Activated CD4-positive, alpha-beta memory T cell treated with anti-CD3 and anti-CD28 coated beads, Interleukin-2, amount 10 ng/mL, durations not matched to agents 7 days and 5 days (primary cell): ENCODE measurements around the gene LEAP2. TPM values are rescaled to one million over a fixed set of nuclear protein-coding genes. Genes with fewer than 3 reads are reported as not detected.
A peak's percentile ranks its signal among the peaks of the same experiment; 100 is the strongest.

Experiments used
- CTCF ChIA-PET: fragments of 350-600 bp; sonication (Branson Sonifier 250); formaldehyde crosslinking; loops from one replicate; lab custom pipeline; 2021; ENCODE audit warnings: antibody characterized with exemption, inconsistent platforms; lab: Charles Lee
- POLR2A ChIA-PET: fragments of 350-600 bp; sonication (Branson Sonifier 250); formaldehyde crosslinking; loops from one replicate; lab custom pipeline; 2021; ENCODE audit warnings: antibody characterized with exemption; lab: Charles Lee
- DNase-seq: peaks from one replicate; pipeline ENCODE4 v3.0.0-alpha.2; 2020
- H3K27ac Mint-ChIP-seq: one replicate; pipeline ENCODE4 v1.8.0; 2021; ENCODE audit warnings: mild to moderate bottlenecking, mixed read lengths
- H3K27me3 Mint-ChIP-seq: one replicate; pipeline ENCODE4 v1.8.0; 2021; ENCODE audit warnings: mixed read lengths
- H3K36me3 Mint-ChIP-seq: one replicate; pipeline ENCODE4 v1.8.0; 2021; ENCODE audit warnings: low read depth, mixed read lengths
- H3K4me1 Mint-ChIP-seq: one replicate; pipeline ENCODE4 v1.8.0; 2021; ENCODE audit warnings: mixed read lengths
- H3K4me3 Mint-ChIP-seq: one replicate; pipeline ENCODE4 v1.8.0; 2021; ENCODE audit warnings: mild to moderate bottlenecking, mixed read lengths
- H3K9me3 Mint-ChIP-seq: one replicate; pipeline ENCODE4 v1.8.0; 2021; ENCODE audit warnings: mixed read lengths
- total RNA-seq, 2 experiments: library from RNA; stranded (reverse); gene quantifications; one replicate each; pipeline ENCODE4 v1.2.3, GENCODE V29; 2021

Gene LEAP2
- 1 to 10 TPM; 2.5 to 3.2 TPM for total RNA-seq

DNA sequence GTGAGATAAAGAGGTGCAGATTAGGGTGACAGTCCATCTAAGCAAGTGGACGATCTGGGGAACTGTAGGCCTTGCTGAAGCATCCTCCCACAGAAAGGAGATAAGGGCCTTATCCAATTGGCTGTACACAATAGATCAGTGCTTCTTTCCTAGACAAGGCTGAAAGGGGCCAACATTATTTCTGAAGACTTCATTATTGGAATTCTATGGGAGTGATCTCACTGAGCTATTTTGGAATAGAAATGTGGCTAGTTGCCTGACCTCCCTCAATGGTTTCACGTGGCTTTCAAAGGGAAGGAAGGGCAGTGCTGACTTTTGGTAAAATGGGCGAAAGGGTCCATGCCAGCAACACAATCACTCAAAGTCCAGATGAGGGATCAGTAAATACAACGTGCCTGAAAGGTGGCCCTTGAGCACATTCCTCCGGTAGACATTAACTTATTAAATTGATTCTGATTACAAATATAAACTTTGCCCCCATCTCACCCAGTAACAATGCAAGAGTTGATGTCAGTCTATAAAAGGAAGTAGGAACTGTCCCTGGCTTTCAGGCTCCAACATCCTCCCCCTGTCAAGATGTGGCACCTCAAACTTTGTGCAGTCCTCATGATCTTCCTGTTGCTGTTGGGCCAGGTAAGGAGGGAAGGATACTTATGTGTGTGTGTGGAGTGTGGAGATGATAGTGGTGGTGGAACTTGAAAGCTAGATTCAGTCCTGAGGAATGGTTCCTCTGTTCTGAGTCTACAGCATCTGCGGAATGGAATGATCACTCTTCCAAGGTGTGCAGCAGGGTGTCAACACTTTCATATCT is at the start of gene LEAP2:
TSS of gene LEAP2 (plus strand) at position 550 of the 811 bp plus-strand sequence. CDS start at position 577, 27 bp downstream.
- DNase-seq, result no peak
- ChIA-PET POLR2A (interaction anchor here (1.4 kb wide), 1 partner anchor 10 kb away, joined by 4 read pairs; no protein-coding TSS in a partner anchor), CTCF (interaction anchor here (1.2 to 1.4 kb wide), 2 partner anchors 9 to 10 kb away, joined by 3 to 6 read pairs; no protein-coding TSS in a partner anchor)
- H3K4me3 Mint-ChIP-seq, result no peak within 1 kb of the TSS
- no peaks in the 10 kb centered on the region for H3K27me3 Mint-ChIP-seq
- no peaks in the 10 kb centered on the region for H3K9me3 Mint-ChIP-seq
- peaks cover 35% of the 10 kb centered on the region for H3K36me3 Mint-ChIP-seq
- peaks cover 5% of the 10 kb centered on the region for H3K4me1 Mint-ChIP-seq
- H3K27ac Mint-ChIP-seq, result no peak within 1 kb of the TSS

GRCh38 chr5:132824426-132824825 is 49.0 kb upstream of the LEAP2 start:
- H3K4me3 Mint-ChIP-seq, result no peak overlapping the region
- H3K4me1 Mint-ChIP-seq, result peaks cover 18% of the 10 kb centered on the region
- ChIA-PET POLR2A (interaction anchor here (1.2 to 1.4 kb wide), 2 partner anchors 228 to 328 kb away, joined by 4 read pairs; partner anchors contain the start of gene HSPA4), CTCF (no interaction called here)
- H3K36me3 Mint-ChIP-seq, result no peaks in the 10 kb centered on the region
- H3K27me3 Mint-ChIP-seq, result peaks cover 60% of the 10 kb centered on the region
- no peak overlapping the region for H3K27ac Mint-ChIP-seq
- DNase-seq, result no peak
- no peaks in the 10 kb centered on the region for H3K9me3 Mint-ChIP-seq

- peaks cover 17% of the 10 kb centered on the region for H3K4me1 Mint-ChIP-seq
- no peaks in the 10 kb centered on the region for H3K36me3 Mint-ChIP-seq
- ChIA-PET CTCF (interaction anchor here (0.7 kb wide), 1 partner anchor 41 kb away, joined by 8 read pairs; no protein-coding TSS in a partner anchor), POLR2A (interaction anchor here (1.4 kb wide), 1 partner anchor 227 kb away, joined by 4 read pairs; the partner anchor contains the start of gene HSPA4)
- no peak for DNase-seq
- H3K27ac Mint-ChIP-seq, result no peak overlapping the region
- peak overlapping the region; percentile 30 for H3K4me3 Mint-ChIP-seq
- H3K27me3 Mint-ChIP-seq, result peaks cover 60% of the 10 kb centered on the region
- no peaks in the 10 kb centered on the region for H3K9me3 Mint-ChIP-seq
Measured at GRCh38 chr5:132825033-132825833, 48.2 kb upstream of the LEAP2 start.

- CTCF ChIA-PET, result interaction anchor here (0.7 to 4.9 kb wide), 3 partner anchors 10 to 299 kb away, joined by 4 to 36 read pairs (median 8); no protein-coding TSS in a partner anchor
- H3K9me3 Mint-ChIP-seq, result no peaks in the 10 kb centered on the region
- no peak overlapping the region for H3K27ac Mint-ChIP-seq
- DNase-seq, result no peak
- no peak overlapping the region for H3K4me3 Mint-ChIP-seq
- peaks cover 58% of the 10 kb centered on the region for H3K27me3 Mint-ChIP-seq
- POLR2A ChIA-PET, result interaction anchor here (1.4 kb wide), 1 partner anchor 226 kb away, joined by 4 read pairs; the partner anchor contains the start of gene HSPA4
- H3K4me1 Mint-ChIP-seq, result peaks cover 14% of the 10 kb centered on the region
- no peaks in the 10 kb centered on the region for H3K36me3 Mint-ChIP-seq
Measured at GRCh38 chr5:132825834-132826391, 47.6 kb upstream of the LEAP2 start.

GRCh38 chr5:132826424-132827082 is 46.9 kb upstream of the LEAP2 start:
- ChIA-PET CTCF (interaction anchor here (0.9 to 4.9 kb wide), 2 partner anchors 11 to 300 kb away, joined by 4 to 36 read pairs; no protein-coding TSS in a partner anchor), POLR2A (no interaction called here)
- no peak overlapping the region for H3K4me3 Mint-ChIP-seq
- no peak for DNase-seq
- H3K4me1 Mint-ChIP-seq, result peaks cover 19% of the 10 kb centered on the region
- H3K27ac Mint-ChIP-seq, result no peak overlapping the region
- H3K27me3 Mint-ChIP-seq, result peaks cover 64% of the 10 kb centered on the region
- H3K9me3 Mint-ChIP-seq, result no peaks in the 10 kb centered on the region
- H3K36me3 Mint-ChIP-seq, result no peaks in the 10 kb centered on the region

- CTCF ChIA-PET, result interaction anchor here (1.0 to 5.2 kb wide), 7 partner anchors 8 to 442 kb away, joined by 3 to 36 read pairs (median 7); no protein-coding TSS in a partner anchor
- no peaks in the 10 kb centered on the region for H3K36me3 Mint-ChIP-seq
- DNase-seq, result no peak
Measured at GRCh38 chr5:132827943-132828673, 45.4 kb upstream of the LEAP2 start.

DNA sequence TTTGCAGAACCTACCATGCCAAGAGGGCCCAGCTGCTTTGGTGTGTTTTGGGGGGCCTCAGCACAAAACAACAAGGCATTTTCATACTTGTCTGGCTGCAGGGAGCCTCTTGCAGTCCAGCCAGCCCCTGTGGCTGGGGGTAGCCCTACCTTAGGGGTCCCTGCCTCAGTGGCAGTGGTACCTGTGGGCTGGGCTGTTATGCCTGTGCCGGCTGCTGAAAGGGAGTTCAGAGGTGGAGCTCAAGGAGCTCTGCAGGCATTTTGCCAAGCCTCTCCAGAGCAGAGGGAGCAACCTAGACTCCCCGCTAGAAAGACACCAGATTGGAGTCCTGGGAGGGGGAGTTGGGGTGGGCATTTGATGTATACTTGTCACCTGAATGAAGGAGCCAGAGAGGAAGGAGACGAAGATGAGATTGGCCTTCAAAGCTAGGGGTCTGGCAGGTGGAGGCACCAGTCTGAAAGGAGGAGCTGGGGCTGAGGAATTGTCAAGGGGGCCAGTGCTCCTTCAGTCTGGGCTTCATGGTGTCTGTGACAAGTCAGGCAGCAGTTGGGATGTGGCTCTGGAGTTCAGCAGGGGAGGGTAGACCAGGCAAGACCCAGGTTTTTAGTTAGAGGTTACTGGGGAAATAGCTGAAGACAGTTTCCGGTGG is 44.5 kb upstream of the LEAP2 start:
- Mint-ChIP-seq H3K27me3 (peaks cover 55% of the 10 kb centered on the region), H3K9me3 (no peaks in the 10 kb centered on the region), H3K36me3 (no peaks in the 10 kb centered on the region), H3K27ac (no peak overlapping the region), H3K4me3 (peak overlapping the region; percentile 79), H3K4me1 (peaks cover 17% of the 10 kb centered on the region)
- no peak for DNase-seq
- CTCF ChIA-PET, result interaction anchor here (0.8 to 5.2 kb wide), 9 partner anchors 8 to 327 kb away, joined by 3 to 36 read pairs (median 6); no protein-coding TSS in a partner anchor
- POLR2A ChIA-PET, result interaction anchor here (0.8 to 1.1 kb wide), 3 partner anchors 16 to 333 kb away, joined by 3 read pairs; partner anchors contain the start of gene SOWAHA

More at GRCh38 chr5:132827943-132828673, 45.4 kb upstream of the LEAP2 start:
- no peaks in the 10 kb centered on the region for H3K9me3 Mint-ChIP-seq
- H3K4me1 Mint-ChIP-seq, result peaks cover 19% of the 10 kb centered on the region
- peaks cover 60% of the 10 kb centered on the region for H3K27me3 Mint-ChIP-seq
- H3K27ac Mint-ChIP-seq, result no peak overlapping the region
- no peak overlapping the region for H3K4me3 Mint-ChIP-seq
- POLR2A ChIA-PET, result interaction anchor here (0.8 to 1.1 kb wide), 2 partner anchors 15 to 28 kb away, joined by 3 read pairs; partner anchors contain the start of gene SOWAHA

DNA sequence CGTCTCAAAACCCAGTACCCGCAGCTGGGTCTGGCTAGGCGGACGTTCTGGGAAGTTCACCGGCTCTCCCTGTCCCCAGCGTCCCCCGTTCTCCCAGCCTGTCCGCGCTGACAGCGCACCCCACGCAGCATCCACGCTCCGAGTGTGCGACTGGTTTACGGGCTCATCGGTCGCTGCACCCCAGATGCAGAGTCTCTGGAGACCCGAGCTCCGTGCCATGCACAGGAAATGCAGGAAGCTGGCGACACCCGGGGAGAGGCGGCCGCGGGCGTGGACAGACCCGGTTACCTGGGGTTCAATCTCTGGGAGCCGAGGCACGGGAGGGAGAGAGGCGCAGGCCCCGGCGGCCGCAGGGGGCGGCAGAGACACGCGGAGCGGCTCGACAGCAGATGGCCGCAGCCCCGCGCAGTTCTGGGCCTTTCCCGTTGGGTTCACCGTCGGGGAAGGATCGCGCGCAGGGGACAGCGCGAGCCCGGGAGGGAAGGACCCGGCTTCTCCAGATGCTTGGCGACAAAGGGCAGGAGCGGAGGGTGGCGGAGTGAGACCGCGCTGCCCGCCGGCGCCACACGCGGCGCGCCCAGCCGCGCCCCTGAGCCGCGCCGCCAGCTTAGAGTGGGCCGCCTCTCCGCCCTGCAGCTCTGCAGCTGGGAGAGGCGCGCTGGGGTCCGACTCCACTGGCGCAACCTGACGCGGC is 43.6 kb upstream of the LEAP2 start:
- Mint-ChIP-seq H3K27me3 (peaks cover 49% of the 10 kb centered on the region), H3K9me3 (no peaks in the 10 kb centered on the region), H3K27ac (no peak overlapping the region), H3K4me1 (peaks cover 17% of the 10 kb centered on the region), H3K4me3 (peak overlapping the region; percentile 79), H3K36me3 (no peaks in the 10 kb centered on the region)
- CTCF ChIA-PET, result interaction anchor here (0.8 to 5.2 kb wide), 11 partner anchors 9 to 328 kb away, joined by 3 to 36 read pairs (median 4); partner anchors contain the start of genes CCNI2, GDF9 and UQCRQ
- DNase-seq, result peak; percentile 74
- POLR2A ChIA-PET, result interaction anchor here (0.8 to 1.3 kb wide), 2 partner anchors 16 to 333 kb away, joined by 3 to 5 read pairs; partner anchors contain the start of gene SOWAHA

DNA sequence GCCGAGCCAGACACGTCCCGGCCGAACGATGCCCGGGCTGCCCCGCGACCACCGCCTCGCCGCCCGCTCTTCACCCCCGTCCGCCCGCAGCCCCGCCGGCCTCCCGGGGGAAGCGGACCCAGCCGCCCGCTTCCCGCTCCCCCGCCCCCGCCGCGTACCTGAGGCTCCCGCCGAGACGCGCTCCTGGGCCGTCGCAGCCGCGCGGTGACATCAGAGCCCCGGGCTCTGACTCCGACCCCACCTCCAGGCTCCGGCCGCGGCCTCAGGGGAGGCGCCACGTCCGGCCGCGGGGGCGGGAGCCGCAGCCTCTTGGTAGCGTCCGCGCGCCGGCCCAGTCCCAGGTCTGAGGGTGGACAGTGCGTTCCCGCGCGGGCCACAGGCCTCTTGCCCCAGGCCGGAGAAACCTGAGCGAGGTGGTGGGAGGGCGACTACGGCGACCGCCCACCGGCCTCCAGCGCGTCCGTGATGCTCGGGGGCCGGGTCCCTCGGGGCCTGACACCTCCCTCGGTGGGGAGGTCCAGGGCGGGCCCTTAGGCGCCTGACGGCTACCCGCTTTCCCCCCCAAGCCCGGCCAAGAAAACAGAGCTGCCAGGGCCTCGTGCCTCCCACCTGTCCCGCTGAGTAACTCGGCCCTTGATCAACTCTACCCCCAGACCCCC is 42.9 kb upstream of the LEAP2 start, which contains the start of gene SHROOM1:
TSS of gene SHROOM1 (minus strand) at position 212 of the 659 bp plus-strand sequence. CDS start 4,507 bp downstream, outside the sequence.
- POLR2A ChIA-PET, result interaction anchor here (0.9 to 1.4 kb wide), 3 partner anchors 17 to 132 kb away, joined by 3 to 5 read pairs (median 3); partner anchors contain the start of gene SOWAHA
- CTCF ChIA-PET, result interaction anchor here (0.8 to 5.2 kb wide), 10 partner anchors 10 to 329 kb away, joined by 3 to 36 read pairs (median 5); partner anchors contain the start of genes CCNI2, GDF9 and UQCRQ
- no peak for DNase-seq

More for the DNA sequence above, 42.9 kb upstream of the LEAP2 start, which contains the start of gene SHROOM1:
- Mint-ChIP-seq H3K4me3 (peak within 1 kb of the TSS; percentile 79), H3K27ac (no peak within 1 kb of the TSS), H3K4me1 (peaks cover 15% of the 10 kb centered on the region), H3K9me3 (no peaks in the 10 kb centered on the region), H3K36me3 (no peaks in the 10 kb centered on the region), H3K27me3 (peaks cover 46% of the 10 kb centered on the region)
